Uterus (tissue), 4 donors: ENCODE data around the gene C16orf92. TPM values are rescaled to one million over a fixed set of nuclear protein-coding genes. Genes with fewer than 3 reads are reported as not detected.

Experiments
- DNase-seq, 2 donors: peaks; one replicate each; pipeline ENCODE4 v3.0.0-alpha.2; 2019 to 2020
- H3K27ac ChIP-seq, 2 donors: fragments of 200-600 bp; sonication (generic); 1 replicate in 1 of 2; 2 replicates in 1 of 2; pipeline ENCODE4 v1.5.1; 2016 to 2018
- H3K27me3 ChIP-seq, 2 donors: fragments of 200-600 bp; sonication (generic); one replicate each; pipeline ENCODE4 v1.5.1; 2018 to 2019; ENCODE audit warnings: control low read depth in 1 of 2
- H3K36me3 ChIP-seq, 2 donors: fragments of 200-600 bp; sonication (generic); one replicate each; pipeline ENCODE4 v1.5.1; 2019; ENCODE audit warnings: control low read depth in 1 of 2
- H3K4me1 ChIP-seq, 2 donors: fragments of 200-600 bp; sonication (generic); one replicate each; pipeline ENCODE4 v1.5.1; 2018 to 2019; ENCODE audit warnings: control low read depth in 1 of 2
- H3K4me3 ChIP-seq, 2 donors: fragments of 200-600 bp; sonication (generic); 1 replicate in 1 of 2; 2 replicates in 1 of 2; pipeline ENCODE4 v1.5.1; 2018 to 2019; ENCODE audit warnings: mild to moderate bottlenecking in 1 of 2
- H3K9me3 ChIP-seq, 2 donors: fragments of 200-600 bp; sonication (generic); one replicate each; pipeline ENCODE4 v1.5.1; 2019; ENCODE audit warnings: control low read depth in 1 of 2
- CTCF ChIP-seq, 4 experiments: fragments of 200-600 bp in 2 of 4; fragments of 450-650 bp in 2 of 4; sonication (generic) in 2 of 4; IDR thresholded peaks; one replicate each; pipeline ENCODE4 v1.5.1; 2016 to 2019; ENCODE audit warnings: antibody characterized with exemption in 4 of 4, mild to moderate bottlenecking in 2 of 4, moderate library complexity in 1 of 4
- POLR2A ChIP-seq, 2 donors: fragments of 450-650 bp; IDR thresholded peaks; one replicate each; pipeline ENCODE4 v1.6.1; 2016; ENCODE audit warnings: antibody characterized with exemption in 2 of 2, mild to moderate bottlenecking in 1 of 2, moderate library complexity in 1 of 2
- intact Hi-C: fragments of 100-400 bp; cut with DNase I; formaldehyde crosslinking; loops from one replicate; pipeline ENCODE4 v1.15.1; 2023; ENCODE audit warnings: low total_unique reads
- total RNA-seq, 4 donors: library from RNA; depleted of rRNA in 3 of 4; stranded (reverse); fragments of >200 nt in 3 of 4; gene quantifications; one replicate each; pipeline versions ENCODE4 v1.1.0 to v1.2.4, GENCODE V29; 2014 to 2023
- donor health status: DM: yes; HTN: yes; CAD: no.

Gene C16orf92
- total RNA-seq, 4 donors from 2014 or later = not detected

GRCh38 chr16:29989111-29989858 lies 33.7 kb upstream of the C16orf92 start:
- H3K4me3 ChIP-seq = no peak overlapping the region
- no peak for TF ChIP-seq POLR2A (IDR thresholded peaks at IDR 0.05)
- TF ChIP-seq CTCF (IDR thresholded peaks at IDR 0.05) = no peak
- no peaks in the 10 kb centered on the region for H3K27me3 ChIP-seq
- no peaks in the 10 kb centered on the region for H3K36me3 ChIP-seq
- H3K9me3 ChIP-seq = no peaks in the 10 kb centered on the region
- peaks cover 0 to 1% of the 10 kb centered on the region in 2 donors for H3K4me1 ChIP-seq
- DNase-seq = no peak
- intact Hi-C loops = no loop called here
- H3K27ac ChIP-seq = no peak overlapping the region

GRCh38 chr16:29990034-29990433 lies 33.0 kb upstream of the C16orf92 start:
- intact Hi-C loops = no loop called here
- peaks cover 0 to 8% of the 10 kb centered on the region in 2 donors for H3K4me1 ChIP-seq
- no peaks in the 10 kb centered on the region for H3K36me3 ChIP-seq
- H3K27ac ChIP-seq = no peak overlapping the region
- no peaks in the 10 kb centered on the region for H3K9me3 ChIP-seq
- no peak for TF ChIP-seq CTCF (IDR thresholded peaks at IDR 0.05)
- no peaks in the 10 kb centered on the region for H3K27me3 ChIP-seq
- DNase-seq = no peak
- no peak overlapping the region for H3K4me3 ChIP-seq

GRCh38 chr16:29990883-29991570 lies 32.0 kb upstream of the C16orf92 start:
- no peak for DNase-seq

GRCh38 chr16:29991571-29991904 lies 31.5 kb upstream of the C16orf92 start:
- Histone ChIP-seq H3K4me1 (peaks cover 0 to 8% of the 10 kb centered on the region in 2 donors), H3K27me3 (no peaks in the 10 kb centered on the region), H3K4me3 (no peak overlapping the region), H3K27ac (no peak overlapping the region), H3K36me3 (no peaks in the 10 kb centered on the region), H3K9me3 (no peaks in the 10 kb centered on the region)
- DNase-seq = no peak
- intact Hi-C loops = no loop called here
- TF ChIP-seq CTCF (IDR thresholded peaks at IDR 0.05) = no peak
- no peak for TF ChIP-seq POLR2A (IDR thresholded peaks at IDR 0.05)

More at GRCh38 chr16:29990883-29991570, 32.0 kb upstream of the C16orf92 start:
- Histone ChIP-seq H3K4me1 (peaks cover 0 to 8% of the 10 kb centered on the region in 2 donors), H3K27me3 (no peaks in the 10 kb centered on the region), H3K4me3 (no peak overlapping the region), H3K36me3 (no peaks in the 10 kb centered on the region), H3K9me3 (no peaks in the 10 kb centered on the region), H3K27ac (no peak overlapping the region)
- intact Hi-C loops = no loop called here
- TF ChIP-seq POLR2A (IDR thresholded peaks at IDR 0.05) = no peak
- TF ChIP-seq CTCF (IDR thresholded peaks at IDR 0.05) = no peak

- Histone ChIP-seq H3K27ac (no peak overlapping the region), H3K27me3 (no peaks in the 10 kb centered on the region), H3K4me3 (no peak overlapping the region), H3K4me1 (peaks cover 0 to 8% of the 10 kb centered on the region in 2 donors), H3K36me3 (no peaks in the 10 kb centered on the region), H3K9me3 (no peaks in the 10 kb centered on the region)
- intact Hi-C loops = no loop called here
- TF ChIP-seq POLR2A (IDR thresholded peaks at IDR 0.05) (no peak), CTCF (IDR thresholded peaks at IDR 0.05) (no peak)
- no peak for DNase-seq
Measured at GRCh38 chr16:29992344-29992967, 30.5 kb upstream of the C16orf92 start.
